NCI-H526 treated with DMSO at 0.1 percent for 48 hours (cell line): ENCODE results near the gene POLD2.

ENCODE experiments used
- DNase-seq: peaks from one replicate; lab custom pipeline; 2025; lab: John Stamatoyannopoulos, UW

The POLD2 gene

GRCh38 chr7:44082541-44083207 is 40.7 kb downstream of the POLD2 start:
- DNase-seq = peak; percentile 96

- no peak for DNase-seq
Measured at GRCh38 chr7:44081266-44081748, 42.0 kb downstream of the POLD2 start.

DNA sequence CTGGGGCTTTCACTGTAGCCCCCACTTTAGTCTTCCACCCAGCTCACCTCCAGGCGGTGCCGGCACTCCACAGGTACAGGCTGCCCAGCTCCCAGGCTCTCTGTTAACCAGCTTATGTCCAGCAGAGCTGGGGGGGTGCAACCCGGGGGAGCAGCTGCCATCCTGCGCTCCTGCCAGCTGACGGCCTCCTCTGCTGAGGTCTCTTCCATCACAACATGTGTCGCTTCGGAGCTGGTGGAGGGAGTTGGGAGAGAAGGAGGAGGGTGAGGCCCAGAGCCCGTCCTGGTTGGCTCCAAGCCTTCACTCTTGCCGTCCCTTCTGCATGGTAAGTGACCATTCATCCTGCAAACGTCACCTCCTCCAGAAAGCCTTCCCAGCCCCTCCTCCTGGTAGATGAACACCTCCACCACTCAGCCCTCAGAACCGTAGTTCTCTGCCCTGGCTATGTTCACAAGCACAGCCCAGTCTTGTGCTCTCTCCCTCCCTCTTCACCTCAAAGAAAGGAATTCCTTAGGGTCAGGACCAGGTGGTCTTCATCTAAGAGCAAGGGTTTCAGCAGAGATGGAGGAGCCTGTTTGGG is 42.6 kb downstream of the POLD2 start:
- DNase-seq = no peak

DNA sequence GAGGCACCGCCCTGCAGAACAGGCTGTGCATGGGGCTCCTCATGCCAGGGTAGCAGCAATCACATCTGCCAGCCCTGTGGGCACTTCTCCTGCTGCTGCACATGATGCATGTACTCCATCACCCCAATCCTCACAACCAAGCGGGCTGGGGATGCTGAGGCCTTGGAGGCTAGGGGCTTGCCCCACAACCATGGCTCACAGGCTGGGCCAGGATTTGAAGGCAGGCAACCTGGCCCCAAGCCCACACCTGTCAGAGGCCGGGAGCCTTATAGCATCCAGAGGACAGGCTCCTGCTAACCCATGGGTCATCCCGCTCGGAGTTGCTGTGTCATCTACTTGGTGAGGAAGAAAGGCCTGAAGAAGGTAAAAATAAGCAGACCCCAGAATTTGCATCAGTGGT is 43.2 kb downstream of the POLD2 start:
- DNase-seq = no peak

GRCh38 chr7:44079331-44080021 is 43.9 kb downstream of the POLD2 start:
- no peak for DNase-seq

DNA sequence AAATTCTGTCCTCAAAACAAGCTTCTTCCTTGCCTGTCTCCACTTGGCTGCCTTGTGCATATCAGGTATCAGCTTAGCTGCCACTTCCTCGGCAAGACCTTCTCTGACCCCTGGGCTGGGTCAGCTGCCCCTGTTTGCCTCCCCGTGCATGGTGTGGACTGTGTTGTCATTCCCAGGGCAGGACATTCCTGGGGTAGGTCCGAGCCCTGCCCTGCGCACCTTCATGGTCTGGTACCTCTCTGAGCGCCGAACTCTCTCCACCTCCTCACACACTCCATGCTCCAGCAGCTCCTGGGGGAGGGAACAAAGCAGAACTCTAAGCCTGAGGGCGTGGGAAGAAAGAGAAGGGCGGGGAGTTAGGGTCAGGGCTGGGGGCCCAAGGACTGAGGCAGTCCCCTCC is 44.8 kb downstream of the POLD2 start:
- no peak for DNase-seq

DNA sequence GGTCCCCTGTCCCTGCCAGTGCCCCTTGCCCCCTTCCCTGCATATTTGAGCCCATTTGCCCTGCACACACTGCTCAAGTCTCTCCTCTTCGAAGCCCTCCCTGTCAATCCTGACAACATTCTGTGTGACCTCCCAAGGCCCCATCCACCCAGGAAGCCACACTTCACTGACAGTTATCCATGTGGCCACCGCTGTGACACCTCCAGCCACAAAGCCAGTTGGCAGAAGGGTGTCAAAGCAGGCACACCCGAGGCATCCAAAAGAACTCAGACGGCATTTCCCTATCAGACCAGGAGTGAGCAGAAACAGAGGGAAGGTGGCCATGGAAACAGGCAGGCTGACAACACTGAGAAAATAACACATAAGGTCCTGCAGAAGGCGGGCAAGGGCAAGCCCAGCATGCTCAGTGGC is 45.7 kb downstream of the POLD2 start:
- DNase-seq = no peak

DNA sequence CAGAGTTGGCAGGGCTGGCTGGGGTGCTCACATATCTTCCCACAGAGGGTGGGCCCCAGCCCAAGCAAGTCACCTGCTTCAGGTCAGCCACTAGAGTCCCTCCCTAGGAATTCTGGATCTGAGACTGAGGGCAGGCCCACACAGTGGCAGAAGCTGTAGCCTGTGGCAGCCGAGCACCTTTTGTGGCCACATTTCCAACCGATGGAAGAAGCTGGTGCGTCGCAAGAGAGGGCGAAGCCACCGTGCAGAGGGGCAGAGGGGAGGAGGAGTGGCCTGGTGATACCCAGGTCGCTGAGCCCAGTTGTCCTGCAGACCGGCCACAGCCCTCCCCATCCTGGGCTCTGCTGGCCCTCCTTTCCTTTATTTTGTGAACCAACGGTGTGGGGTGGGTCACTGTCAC is 46.3 kb downstream of the POLD2 start:
- no peak for DNase-seq

- DNase-seq = no peak
Measured at GRCh38 chr7:44076101-44076895, 47.0 kb downstream of the POLD2 start.

- DNase-seq = no peak
Measured at GRCh38 chr7:44075296-44076075, 47.9 kb downstream of the POLD2 start.

DNA sequence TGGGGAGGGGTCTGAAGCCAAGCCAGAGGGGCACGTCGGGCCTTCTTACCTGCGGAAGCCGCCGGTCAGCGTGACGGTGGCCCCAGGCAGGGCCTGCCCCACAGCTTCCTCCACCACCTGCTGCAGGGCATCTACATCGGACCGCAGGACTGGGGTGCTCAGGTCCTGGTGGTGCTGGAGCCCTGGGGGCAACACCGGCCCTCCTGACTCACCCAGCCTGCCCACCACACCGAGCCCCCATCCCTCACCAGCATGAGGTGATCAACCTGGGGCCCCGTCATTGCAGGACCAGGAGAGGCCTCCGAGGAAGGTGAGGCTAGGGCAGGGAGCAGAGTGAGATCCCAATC is 49.0 kb downstream of the POLD2 start:
- no peak for DNase-seq

DNA sequence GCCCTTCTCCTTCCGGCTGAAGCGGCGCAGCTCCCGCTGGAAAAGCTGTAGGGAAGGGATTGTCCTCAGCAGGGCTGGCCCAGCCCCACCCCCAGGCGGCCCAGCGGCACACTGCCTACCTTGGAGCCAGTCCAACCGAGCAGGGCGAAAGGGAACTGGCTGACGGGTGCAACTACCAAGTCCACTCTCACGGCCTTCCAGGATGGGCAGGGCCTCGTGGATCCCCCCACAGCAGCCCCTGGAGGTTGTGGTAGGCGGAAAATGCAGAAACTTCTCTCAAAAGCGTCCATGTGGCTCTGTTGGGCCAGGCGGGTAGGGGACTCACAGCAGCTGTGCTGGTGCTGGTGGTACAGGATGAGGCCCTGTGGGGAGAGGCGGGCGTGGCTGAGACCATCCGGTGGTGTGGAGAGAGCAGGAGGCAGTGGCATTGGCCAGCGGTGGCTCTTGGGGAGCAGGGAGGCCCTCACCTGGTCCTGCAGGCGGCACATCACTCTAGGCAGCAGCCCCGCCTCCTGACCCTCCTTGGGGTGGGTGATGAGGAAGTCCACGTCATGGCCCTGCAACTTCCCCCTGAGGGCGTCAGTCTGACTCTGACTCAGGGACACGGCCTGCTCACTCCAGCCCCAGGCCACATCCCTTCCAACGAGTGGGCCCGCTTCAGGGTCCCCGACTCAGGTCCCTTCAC is 49.5 kb downstream of the POLD2 start:
- no peak for DNase-seq

DNA sequence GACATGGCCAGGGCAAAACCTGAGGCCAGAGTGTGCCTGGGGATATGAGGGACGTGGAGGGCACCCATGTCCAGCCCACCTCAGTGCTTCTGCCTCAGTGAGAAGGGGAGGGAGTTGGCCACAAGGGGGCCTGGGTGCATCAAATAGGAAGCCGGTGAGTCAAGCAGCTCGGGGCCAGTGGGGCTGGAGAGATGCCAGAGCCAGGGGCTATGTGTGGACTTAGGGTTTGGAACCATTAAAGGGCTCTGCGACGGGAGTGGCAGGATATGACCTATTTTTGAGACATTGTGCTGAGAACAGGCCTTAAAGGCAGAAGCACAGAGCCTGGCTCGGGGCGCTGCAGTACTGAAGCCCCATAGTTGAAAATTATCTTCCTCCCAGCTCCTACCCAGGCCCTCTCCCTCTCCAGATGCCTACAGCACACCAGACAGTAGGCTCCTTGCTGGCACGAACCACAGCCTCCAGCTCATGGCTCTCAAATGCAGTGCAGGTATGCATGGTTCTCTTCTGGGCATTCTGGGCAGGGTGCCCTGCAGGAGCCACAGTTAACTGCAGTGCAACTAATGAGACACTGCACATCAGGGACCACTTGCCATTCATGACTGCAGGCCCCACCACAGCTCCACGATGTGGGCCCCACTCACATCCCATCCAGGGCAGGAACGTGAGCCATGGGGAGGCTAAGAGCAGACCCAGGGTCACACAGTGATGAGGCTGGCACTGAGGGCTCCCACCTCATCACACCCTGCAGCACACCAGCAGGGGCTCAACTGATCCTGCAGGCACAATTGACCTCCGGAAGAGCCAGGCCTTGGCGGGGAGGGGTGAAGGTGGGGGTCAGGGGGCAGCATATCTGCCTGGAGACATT is 50.8 kb downstream of the POLD2 start:
- DNase-seq = no peak

DNA sequence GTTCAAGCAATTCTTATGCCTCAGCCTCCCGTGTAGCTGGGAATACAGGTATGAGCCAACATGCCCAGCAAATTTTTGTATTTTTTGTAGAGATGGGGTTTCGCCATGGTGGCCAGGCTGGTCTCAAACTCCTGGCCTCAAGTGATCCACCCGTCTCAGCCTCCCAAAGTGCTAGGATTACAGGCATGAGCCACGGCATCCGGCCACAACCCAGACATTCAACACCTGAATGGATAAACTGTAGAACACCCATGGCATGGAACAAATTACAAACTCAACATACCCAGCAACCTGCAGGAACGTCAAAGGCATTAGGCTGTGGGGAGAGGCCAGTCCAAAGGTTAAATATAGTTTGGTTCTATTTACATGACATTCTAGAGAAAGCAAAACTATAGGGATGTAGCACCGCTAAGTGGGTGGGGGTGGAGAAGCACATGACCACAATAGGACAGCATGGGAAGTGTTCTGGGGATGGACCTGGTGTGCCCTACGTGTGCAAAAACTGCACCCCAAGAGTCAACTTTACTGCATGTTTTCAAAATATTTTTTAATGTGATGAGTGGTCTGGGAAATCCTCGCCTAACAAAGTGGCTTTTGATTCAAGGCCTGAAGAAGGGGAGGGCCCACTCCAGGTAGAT is 51.5 kb downstream of the POLD2 start:
- DNase-seq = no peak

DNA sequence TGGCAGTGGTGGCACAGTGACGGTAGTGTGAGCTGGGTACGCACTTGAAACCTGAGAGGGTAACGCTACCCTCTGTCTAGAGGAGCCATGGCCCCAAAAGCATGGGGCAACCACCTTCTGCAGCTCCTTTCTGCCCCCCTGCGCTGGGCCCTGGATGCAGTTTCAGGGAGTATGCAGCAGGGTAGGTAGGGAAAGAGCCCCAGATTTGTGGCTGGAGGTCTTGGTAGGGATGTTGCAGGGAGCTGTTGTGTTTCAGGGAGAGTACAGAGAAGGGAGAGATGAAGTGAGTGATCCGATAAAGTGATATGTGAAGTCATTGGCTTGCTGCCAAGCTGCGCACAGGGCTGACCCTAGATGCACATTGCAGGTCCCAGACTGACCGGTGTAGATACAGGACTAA is 55.3 kb downstream of the POLD2 start:
- DNase-seq = no peak

DNA sequence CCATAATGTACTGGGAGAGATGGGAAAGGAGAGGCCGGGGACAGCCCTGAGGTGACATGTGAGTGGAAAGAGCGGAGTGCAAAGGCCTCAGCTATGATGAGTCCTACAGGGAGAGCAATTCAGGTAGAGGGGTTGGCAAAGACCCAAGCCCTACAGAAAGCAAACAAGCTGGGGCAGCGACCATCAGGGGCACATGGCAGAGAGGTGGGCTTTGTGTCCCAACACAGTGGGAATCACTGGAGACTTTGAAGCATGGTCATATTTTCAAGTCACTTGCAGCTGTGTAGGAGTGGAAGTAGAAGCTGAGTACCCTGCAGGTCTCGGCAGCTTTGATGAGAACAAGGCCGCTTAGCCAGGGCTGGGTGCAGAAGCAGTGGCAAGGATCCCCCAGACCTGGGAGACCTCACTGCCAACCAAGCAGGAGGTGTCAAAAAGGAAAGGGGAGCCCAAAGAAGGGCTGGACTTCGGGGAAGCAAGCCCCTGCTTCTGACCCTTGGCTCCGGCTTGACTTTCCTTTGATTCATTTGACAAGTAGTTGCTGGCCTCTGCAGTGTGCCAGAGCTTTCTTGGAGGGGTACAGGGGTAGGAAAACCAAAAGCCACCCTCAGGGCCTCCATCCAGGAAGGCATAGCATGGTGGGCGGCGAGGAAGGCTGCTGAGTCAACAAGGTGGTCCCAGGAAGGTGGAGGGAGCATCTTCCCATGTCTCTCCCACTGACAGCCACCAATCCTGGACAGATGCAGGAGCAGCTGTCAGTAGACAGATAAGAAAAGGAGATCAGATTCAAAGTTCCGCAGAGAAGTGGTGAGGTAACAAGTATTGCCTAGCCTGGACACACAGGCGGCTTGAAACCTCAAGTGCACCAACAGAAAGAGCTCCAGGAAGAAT is 56.0 kb downstream of the POLD2 start:
- DNase-seq = no peak

DNA sequence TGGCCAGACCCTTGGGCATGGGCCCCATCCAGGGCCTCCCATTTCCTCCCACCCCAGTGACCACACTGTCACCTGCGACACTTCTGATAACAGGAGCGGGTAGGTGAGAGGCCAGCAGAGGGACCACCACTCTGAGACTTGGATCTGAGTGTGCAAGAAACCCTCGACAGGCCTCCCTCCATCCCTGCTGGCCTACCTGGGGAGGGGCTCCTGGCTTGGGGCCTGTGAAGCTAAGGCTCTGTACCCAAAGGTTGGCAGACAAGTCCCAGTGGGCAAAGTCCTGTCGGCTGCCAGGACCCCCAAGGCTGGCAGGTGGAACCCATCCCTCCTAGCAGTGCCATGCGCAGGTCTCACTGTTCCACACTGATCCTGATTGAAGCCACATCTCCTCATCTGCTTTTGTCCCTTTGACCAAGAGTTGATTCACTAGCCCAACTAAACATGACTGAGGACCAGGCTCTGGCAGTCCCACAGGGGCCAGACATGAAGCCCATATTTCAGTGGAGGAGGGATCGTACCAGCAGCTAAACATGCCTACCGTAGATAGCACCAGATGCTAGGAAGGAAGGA is 56.8 kb downstream of the POLD2 start:
- no peak for DNase-seq

- no peak for DNase-seq
Measured at GRCh38 chr7:44066111-44066460, 57.3 kb downstream of the POLD2 start.
